ENCODE measurements around the gene DBN1.

DNA sequence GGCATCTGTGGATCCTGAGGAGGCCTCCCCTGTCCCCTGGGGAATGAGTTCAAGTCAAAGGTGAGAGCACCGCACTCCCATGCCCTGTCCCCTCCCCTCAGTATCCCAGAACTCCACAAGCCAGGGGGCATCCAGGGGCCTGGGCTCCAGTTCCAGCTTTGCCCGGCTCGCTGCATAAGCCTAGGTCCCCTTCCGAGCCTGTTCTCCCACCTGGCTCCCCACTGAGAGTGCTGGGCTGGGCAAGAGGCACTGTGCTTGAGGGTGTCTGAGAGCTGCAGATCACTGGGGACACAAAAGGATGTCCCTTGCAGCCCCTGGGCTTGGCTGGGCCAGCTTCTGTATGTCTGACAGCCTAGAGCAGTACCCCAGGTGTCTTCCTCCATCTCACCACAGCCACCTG, 31.6 kb upstream of the DBN1 start:
- TF ChIP-seq, protein P1, sequence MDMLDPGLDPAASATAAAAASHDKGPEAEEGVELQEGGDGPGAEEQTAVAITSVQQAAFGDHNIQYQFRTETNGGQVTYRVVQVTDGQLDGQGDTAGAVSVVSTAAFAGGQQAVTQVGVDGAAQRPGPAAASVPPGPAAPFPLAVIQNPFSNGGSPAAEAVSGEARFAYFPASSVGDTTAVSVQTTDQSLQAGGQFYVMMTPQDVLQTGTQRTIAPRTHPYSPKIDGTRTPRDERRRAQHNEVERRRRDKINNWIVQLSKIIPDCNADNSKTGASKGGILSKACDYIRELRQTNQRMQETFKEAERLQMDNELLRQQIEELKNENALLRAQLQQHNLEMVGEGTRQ (IDR thresholded peaks at IDR 0.05; ENCODE audit: borderline replicate concordance, low read depth, low read length) = no peak
- TF ChIP-seq, protein P2, sequence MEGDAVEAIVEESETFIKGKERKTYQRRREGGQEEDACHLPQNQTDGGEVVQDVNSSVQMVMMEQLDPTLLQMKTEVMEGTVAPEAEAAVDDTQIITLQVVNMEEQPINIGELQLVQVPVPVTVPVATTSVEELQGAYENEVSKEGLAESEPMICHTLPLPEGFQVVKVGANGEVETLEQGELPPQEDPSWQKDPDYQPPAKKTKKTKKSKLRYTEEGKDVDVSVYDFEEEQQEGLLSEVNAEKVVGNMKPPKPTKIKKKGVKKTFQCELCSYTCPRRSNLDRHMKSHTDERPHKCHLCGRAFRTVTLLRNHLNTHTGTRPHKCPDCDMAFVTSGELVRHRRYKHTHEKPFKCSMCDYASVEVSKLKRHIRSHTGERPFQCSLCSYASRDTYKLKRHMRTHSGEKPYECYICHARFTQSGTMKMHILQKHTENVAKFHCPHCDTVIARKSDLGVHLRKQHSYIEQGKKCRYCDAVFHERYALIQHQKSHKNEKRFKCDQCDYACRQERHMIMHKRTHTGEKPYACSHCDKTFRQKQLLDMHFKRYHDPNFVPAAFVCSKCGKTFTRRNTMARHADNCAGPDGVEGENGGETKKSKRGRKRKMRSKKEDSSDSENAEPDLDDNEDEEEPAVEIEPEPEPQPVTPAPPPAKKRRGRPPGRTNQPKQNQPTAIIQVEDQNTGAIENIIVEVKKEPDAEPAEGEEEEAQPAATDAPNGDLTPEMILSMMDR (IDR thresholded peaks at IDR 0.05) = no peak
- no peak for TF ChIP-seq FOSL2 (IDR thresholded peaks at IDR 0.05; ENCODE audit: borderline replicate concordance, low read depth)
- TF ChIP-seq, protein P3, sequence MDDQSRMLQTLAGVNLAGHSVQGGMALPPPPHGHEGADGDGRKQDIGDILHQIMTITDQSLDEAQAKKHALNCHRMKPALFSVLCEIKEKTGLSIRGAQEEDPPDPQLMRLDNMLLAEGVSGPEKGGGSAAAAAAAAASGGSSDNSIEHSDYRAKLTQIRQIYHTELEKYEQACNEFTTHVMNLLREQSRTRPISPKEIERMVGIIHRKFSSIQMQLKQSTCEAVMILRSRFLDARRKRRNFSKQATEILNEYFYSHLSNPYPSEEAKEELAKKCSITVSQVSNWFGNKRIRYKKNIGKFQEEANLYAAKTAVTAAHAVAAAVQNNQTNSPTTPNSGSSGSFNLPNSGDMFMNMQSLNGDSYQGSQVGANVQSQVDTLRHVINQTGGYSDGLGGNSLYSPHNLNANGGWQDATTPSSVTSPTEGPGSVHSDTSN (IDR thresholded peaks at IDR 0.05) = no peak
- TF ChIP-seq, protein P4, sequence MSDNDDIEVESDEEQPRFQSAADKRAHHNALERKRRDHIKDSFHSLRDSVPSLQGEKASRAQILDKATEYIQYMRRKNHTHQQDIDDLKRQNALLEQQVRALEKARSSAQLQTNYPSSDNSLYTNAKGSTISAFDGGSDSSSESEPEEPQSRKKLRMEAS (IDR thresholded peaks at IDR 0.05; ENCODE audit: low read depth) = no peak
- no peak for TF ChIP-seq FOXM1 (IDR thresholded peaks at IDR 0.05; ENCODE audit: low read depth)
- TF ChIP-seq RAD21 (IDR thresholded peaks at IDR 0.05; ENCODE audit: low read length) = no peak
- no peak for TF ChIP-seq POLR2AphosphoS5 (IDR thresholded peaks at IDR 0.05; ENCODE audit: low read depth, low read length)

All from SK-N-SH (cell line).